Astrocyte of the cerebellum (primary cell): Measurements from ENCODE around the gene GZF1.

Experiments
- DNase-seq: peaks from one replicate; pipeline ENCODE4 v3.0.0-alpha.2; 2011; ENCODE audit warnings: low read depth
- H3K4me3 ChIP-seq: 2 replicates; pipeline ENCODE4 v1.5.1; 2011; ENCODE audit warnings: mild to moderate bottlenecking, low read depth, low read length, moderate library complexity
- in situ Hi-C: cut with HindIII; loops from 2 replicates; pipeline ENCODE4 v1.10.0; 2017; ENCODE audit warnings: low sequenced_read_pairs
- TF ChIP-seq, protein P1 (sequence below): IDR thresholded peaks from 2 replicates; pipeline ENCODE4 v1.5.1; 2012; ENCODE audit warnings: low read length, low read depth, moderate library complexity, mild to moderate bottlenecking; ENCODE audit errors: missing control alignments

GZF1 gene

GRCh38 chr20:23371496-23371895, 9.5 kb downstream of the GZF1 start:
- H3K4me3 ChIP-seq = no peak overlapping the region
- in situ Hi-C loops = no loop called here
- DNase-seq = no peak
- TF ChIP-seq, protein P1, sequence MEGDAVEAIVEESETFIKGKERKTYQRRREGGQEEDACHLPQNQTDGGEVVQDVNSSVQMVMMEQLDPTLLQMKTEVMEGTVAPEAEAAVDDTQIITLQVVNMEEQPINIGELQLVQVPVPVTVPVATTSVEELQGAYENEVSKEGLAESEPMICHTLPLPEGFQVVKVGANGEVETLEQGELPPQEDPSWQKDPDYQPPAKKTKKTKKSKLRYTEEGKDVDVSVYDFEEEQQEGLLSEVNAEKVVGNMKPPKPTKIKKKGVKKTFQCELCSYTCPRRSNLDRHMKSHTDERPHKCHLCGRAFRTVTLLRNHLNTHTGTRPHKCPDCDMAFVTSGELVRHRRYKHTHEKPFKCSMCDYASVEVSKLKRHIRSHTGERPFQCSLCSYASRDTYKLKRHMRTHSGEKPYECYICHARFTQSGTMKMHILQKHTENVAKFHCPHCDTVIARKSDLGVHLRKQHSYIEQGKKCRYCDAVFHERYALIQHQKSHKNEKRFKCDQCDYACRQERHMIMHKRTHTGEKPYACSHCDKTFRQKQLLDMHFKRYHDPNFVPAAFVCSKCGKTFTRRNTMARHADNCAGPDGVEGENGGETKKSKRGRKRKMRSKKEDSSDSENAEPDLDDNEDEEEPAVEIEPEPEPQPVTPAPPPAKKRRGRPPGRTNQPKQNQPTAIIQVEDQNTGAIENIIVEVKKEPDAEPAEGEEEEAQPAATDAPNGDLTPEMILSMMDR = no peak

- TF ChIP-seq, protein P1 = no peak
- DNase-seq = no peak
- in situ Hi-C loops = no loop called here
- H3K4me3 ChIP-seq = no peak overlapping the region
Measured at GRCh38 chr20:23374441-23374840, 12.5 kb downstream of the GZF1 start.

DNA sequence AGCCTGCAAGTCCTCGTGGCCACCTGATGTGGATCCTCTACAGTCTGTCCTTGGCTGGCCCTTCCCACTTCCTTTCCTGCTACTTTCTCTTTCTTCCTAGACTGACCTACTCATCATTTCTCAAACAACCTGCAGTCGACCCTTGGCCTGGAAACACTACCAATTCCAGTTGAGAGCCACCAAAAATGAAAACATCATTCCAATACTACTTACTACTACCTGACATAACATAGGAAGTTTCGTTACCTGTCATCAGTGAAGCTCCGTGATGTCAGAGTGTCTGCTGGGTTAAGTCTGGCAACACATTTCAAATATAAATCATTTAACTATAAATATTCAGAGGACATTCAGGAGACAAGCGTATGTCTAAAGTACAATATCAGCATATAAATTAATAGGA, 13.8 kb downstream of the GZF1 start:
- no peak for DNase-seq
- in situ Hi-C loops = loop anchor here (5.0 kb wide), 1 partner anchor 41 kb away; no protein-coding TSS in a partner anchor
- TF ChIP-seq, protein P1 = no peak
- no peak overlapping the region for H3K4me3 ChIP-seq

DNA sequence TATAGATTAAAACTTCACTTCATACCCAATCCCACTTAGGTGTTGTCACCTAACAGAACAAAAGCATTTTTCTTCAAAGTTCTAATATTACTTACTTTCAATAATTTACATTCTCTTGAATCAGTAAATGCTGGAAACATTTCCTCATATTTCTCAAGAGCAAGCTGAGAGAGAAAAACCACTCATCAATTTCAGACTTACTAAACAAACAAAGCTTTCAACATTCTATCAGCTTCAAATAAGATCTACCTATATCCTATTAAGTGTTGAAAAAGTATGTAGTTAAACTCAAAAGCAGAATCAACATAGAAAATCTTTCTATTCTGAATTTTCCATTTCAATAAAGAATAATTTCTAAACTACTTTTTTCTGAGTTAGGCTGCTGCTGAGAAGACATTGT, 17.8 kb downstream of the GZF1 start:
- TF ChIP-seq, protein P1 = no peak
- no peak overlapping the region for H3K4me3 ChIP-seq
- no peak for DNase-seq
- in situ Hi-C loops = loop anchor here (5.0 kb wide), 1 partner anchor 38 kb away; no protein-coding TSS in a partner anchor

GRCh38 chr20:23381876-23382275, 19.9 kb downstream of the GZF1 start:
- no peak overlapping the region for H3K4me3 ChIP-seq
- TF ChIP-seq, protein P1 = no peak
- in situ Hi-C loops = no loop called here
- no peak for DNase-seq

DNA sequence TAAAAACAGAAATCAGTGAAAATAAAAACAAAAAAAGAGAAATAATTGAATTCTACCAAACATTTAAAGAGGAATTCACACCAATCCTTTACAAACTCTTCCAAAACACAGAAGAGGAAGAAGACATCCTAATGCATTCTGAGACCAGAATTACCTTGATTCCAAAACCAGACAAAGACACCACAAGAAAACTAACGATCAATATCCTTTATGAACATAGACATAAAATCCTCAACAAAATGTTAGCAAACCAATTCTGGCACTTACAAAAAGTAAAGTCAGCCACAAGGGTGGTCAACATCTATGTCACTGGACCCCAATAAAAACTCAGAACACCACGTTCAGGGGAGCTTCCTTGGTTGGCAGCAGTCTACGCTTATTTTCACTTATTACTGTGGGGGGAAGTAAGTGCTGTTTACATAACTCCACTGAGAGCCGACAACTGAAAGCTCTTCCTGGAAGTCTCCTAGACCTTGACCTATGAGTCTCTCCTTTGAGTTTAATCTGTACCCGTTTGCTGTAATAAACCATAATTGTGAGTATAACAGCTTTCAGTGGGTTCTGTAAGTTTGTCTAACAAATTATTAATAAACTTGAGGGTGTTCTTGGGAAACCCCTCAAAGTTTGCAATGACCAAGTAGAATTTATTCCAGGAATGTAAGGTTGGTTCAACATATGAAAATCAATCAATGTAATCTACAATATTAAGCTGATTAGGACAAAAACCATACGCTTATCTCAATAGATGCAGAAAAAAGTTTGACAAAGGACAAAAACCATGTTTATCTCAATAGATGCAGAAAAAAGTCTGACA, 24.5 kb downstream of the GZF1 start:
- in situ Hi-C loops = no loop called here
- no peak for DNase-seq

More for the DNA sequence above, 24.5 kb downstream of the GZF1 start:
- TF ChIP-seq, protein P1 = no peak
- no peak overlapping the region for H3K4me3 ChIP-seq
